Left lobe of liver (tissue), 2 donors: ENCODE results near the gene RCAN2. TPM values are rescaled to one million over a fixed set of nuclear protein-coding genes. Genes with fewer than 3 reads are reported as not detected.
A peak's percentile ranks its signal among the peaks of the same experiment; 100 is the strongest.

Experiments used
- ATAC-seq: fragments of 200-7000 bp; cut with Tn5 transposase; one replicate; pipeline ENCODE4 v1.9.1; 2020; ENCODE audit warnings: mild to moderate bottlenecking, moderate library complexity
- DNase-seq: peaks from one replicate; pipeline ENCODE4 v3.0.0-alpha.2; 2020; ENCODE audit warnings: low spot score
- total RNA-seq: library from RNA; stranded (reverse); gene quantifications from one replicate; pipeline ENCODE4 v1.2.1, GENCODE V29; 2021
- donor health status: DM: no; HTN: no; CAD: no; lungs with moderate emphysema.
- donor health status: DM: no; HTN: yes; CAD: no.

RCAN2 gene
- total RNA-seq: 1.2 TPM

DNA sequence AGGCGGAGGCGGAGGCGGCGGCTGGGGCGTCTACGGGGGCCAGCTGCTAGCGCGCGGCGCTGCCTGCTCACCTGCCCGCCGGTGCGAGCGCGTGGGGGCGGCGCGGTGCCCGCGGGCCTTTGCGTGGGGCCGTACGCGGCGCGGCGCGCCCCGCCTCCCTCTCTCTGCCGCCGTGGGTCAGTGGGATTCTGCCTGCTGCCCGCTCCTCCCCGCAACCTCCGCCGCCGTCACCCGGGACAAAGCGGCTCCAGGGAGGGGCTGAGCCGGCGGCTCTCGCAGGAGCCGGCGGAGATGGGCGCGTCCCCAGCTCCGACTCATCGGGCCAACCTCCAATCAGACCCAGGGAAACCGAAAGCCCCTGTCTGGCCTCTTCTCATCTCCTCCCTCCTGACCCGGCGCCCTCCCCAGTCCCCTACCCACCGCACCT, at the start of gene RCAN2:
TSS of gene RCAN2 (minus strand) at position 249 of the 427 bp plus-strand sequence.
- DNase-seq (peak; percentile 57), ATAC-seq (peak; percentile 82)

DNA sequence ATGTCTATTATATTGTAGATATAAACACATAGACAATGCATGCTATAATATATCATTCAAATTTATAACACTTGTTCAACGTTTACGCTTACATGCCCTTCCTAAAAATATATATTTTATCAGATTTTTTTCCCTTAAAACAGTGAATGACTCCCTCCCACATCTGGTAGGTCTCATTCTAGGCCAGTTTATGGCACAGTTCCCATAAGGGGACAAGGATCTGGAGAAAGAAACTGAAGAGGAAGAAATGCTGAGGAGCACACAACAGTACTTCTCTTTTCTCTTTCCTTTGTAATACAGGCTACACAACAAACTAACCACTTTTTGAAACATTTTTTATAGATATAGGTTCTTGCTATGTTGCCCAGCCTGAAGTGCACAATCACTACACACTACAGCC, 48.6 kb upstream of the RCAN2 start:
- no peak for ATAC-seq
- no peak for DNase-seq

DNA sequence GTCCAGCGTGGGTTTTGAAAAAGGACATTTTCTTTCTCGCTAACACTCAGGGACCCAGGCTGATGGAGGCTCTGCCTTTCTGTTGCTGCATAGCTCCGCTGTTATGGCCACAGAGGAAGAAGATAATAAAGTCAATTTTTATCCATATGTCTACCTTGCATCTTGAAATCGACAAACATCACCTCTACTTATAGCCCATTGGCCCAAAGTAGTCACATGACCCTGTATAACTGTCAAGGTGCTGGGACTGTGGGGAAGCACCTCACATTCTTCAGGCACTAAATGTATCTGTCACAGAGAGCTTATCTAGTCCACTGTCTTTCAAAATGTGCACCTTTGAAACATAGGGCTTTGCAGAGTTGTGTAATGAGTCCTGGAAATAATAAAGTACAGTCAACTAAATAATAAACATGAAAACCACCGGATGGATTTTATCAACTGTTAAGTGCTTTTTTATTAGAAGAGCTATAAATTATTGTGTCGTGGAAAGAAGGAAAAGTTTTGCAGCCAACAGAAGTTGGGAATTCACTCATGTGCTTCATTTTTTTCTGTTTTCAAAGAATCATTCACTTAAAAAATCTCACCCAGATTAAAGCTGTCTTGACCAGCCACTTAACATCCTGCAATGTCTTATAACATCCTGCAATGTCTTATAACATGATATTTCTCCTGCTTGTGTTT, 47.7 kb upstream of the RCAN2 start:
- no peak for ATAC-seq
- no peak for DNase-seq

DNA sequence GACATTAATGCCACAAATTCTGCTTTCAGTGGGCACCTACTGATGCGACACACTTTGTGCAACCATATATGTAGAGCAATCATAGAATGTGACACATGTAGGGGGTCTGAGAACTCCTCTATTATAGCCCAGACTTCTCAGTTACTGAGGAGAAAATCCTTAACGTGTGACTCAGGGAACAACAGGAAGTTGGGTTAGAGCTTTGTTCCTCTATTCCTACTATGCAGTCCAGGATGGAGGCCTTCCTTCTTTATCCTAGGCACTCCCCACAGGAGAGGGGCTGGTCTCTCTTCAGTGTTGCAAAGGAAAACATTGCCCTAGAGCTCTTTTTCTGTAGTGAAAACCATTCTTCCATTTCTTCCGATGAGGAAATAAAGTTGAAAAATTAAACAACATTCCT, 39.6 kb upstream of the RCAN2 start:
- DNase-seq (no peak), ATAC-seq (no peak)

DNA sequence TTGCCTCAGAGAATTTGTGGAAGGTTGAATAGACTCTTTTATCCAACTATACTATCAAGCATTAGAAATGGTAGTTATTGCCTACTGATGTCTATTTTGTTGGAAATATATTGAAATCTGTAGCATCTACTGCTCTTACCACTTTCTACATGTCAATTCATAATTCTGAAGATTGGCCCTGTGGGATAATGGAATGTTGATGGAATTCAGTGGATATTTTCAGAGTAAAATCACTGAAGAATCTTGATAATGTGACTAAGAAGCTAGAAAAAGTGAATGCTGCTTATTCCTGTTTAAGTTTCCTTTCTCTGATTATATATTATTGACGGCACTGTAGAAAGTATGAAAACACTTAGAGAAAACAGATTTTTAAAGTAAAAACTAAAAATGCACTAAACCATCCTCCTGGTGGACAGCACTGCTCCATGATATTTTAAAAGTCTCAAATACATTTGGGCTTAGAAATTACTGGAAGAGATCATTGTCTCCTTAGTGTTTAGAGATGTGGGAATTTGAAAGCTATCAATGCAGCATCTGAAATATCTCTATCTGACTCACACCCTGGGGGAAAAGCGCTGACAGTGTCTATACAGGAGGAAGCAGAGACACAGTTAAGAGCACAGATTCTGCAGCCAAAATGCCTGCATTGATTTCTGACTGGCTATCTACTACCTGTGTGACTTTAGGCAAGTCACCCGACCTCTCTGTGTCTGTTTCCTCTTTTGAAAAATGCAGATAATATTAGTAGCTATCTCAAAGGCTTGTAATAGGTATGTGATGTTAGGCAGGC, 37.9 kb upstream of the RCAN2 start:
- ATAC-seq: no peak

DNA sequence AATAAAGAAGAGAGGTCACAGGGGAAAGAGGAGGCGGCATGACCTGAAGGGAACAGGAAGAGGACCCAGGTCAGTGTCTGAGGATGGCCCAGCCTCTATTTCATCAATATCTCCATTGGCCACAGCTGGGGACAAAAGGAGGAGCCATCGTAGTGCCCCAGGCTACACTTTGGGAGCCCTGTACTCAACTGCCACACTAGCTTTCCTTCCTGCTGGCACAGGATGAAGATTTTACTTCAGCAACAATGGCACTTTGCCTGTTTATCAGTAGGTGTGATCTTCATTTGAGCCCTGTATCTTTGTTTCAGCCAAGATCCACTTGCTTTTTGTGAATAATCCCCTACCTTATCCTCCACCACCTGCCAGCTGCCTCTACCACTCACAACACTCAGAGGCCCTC, 35.4 kb upstream of the RCAN2 start:
- DNase-seq (no peak), ATAC-seq (no peak)

More for the DNA sequence above, 37.9 kb upstream of the RCAN2 start:
- DNase-seq: no peak

DNA sequence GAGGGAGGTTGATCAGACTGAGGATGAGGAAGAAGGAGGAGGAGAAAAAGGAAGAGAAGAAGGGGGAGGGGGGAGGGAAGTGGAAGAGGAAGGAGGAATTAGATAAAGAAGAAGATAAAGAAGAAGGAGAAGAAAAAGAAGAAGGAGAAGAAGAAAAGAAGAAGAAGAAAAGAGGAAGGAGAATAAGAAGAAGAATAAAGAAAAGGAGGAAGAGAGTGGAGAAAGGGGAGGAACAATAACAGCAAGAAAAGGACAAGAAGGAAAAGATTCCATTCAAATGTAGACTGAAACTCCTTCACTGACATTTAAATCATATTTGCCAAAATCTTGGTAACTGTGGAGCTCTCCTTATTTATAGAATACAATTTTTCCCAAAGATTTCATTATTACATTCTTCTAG, 34.3 kb upstream of the RCAN2 start:
- no peak for ATAC-seq

DNA sequence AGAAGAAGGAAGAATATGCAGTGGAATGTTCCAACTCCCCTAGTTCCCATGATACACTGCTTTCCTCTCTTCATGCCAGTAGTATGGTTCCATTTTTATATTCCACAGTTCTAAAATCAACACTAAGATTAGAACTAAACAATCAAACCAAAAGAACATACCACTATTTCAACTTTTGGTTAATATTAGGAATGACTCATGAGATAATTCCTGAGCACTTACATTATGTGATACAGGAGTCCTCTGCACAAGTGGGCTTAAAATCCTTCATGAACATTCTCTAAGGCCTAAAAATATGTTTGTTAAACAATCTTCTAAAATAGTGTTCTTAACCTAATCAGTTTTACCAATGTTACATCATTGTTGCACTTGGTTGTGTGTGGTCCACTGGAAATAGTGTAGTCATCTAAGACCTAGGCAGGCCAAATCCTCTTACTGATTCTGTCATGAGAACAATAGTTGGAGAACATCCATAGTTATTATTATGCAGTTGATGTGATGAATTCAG, 30.3 kb upstream of the RCAN2 start:
- ATAC-seq (no peak), DNase-seq (no peak)

More for the DNA sequence above, 34.3 kb upstream of the RCAN2 start:
- no peak for DNase-seq

DNA sequence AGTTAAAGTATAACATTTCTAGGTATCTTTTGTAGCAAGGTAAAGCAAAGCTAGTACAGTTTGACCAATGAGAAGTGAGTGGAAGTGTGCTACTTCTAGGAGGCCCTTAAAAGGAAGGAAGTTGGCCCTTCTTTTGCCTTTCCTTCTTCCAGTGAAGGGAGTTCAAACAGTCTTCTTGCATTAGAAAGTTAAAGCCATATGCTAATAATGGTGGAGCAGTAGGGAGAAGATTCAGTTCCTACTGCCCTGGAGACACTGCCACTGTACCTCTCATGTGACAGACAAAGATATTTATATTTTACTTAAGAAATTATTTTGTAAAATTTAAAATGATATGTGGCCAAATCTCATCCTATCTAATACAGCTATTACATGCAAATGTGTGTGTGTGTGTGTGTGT, 26.0 kb upstream of the RCAN2 start:
- DNase-seq (no peak), ATAC-seq (no peak)

DNA sequence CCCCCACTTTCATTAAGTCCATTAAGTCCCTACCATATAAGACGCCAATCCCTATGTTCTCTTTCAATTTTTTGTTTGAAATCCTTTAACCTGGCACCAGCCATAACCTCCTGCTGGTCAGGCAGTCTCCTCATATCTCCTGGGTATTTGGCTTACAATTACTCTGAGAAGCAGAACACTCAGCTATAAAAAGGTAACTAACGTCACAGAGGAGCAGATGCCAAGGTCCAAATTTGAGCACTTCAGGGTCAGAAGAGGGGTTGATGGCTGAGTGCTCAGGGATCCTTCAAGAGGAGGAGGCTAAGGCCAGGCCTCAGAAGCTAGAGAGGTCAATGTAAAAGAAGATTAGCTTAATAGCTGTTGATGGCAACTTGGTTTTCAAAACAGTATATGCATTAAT, 22.3 kb upstream of the RCAN2 start:
- DNase-seq: no peak
- no peak for ATAC-seq

DNA sequence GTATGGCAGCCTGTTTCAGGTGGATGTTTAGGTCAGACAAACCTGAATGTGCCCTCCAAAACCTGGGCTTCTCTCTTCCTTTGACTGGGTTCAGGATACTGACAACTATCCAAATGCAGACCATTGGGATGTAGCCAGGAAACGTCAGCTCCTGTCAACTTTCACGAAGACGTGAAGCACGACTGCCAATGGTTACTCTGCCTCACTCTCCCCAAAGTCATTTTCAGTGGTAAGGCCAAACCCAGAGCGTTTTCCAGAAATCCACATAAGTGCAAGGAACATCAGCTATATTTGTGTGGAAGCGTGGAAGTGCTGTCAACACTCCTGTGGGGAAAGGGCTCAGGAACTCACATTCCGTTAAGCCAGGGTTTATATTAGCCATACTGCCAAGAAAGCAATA, 20.1 kb upstream of the RCAN2 start:
- ATAC-seq (no peak), DNase-seq (no peak)

DNA sequence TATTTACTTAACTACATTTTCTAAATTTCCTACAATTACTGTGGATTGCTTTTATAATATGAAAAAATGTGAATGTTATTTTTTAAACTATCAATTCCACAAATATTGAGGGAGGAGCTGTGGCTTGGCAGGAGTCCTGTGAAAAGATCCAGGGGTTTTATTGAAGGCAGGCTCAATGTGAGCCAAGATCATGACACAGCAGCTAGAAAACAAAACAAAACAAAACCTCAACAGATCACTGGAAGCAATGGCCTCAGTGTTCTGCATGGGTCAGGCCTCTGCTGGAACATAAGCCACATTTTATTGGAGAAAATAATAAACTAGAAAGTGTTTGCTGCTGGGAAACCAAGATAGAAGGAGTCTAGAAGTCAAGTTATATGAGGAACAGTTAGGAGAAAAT, 19.4 kb upstream of the RCAN2 start:
- DNase-seq: no peak
- peak; percentile 63 for ATAC-seq

DNA sequence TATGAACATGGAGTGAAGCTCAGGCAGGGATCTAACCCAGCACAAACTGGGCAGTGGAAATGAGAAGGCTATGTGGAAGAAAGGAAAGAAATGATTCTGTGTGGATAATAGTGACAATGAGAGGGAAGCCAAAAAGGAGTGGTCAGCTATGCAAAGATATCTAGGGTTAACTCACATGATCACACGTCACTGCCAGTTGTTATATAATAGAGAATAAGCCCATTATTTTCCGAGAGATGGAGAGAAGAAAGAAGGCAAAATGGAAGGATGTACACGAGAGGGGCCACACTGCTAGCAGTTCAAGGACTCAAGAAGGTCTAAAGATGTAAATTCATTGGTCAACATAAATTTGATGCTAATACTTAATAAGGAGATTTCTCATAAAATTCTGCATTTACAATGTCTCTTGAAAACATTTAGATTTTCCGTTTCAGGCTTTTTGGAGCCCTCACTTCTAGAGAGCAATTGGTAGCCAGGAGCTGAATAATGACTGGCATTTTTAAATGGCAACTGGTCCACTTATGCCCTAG, 18.8 kb upstream of the RCAN2 start:
- ATAC-seq: no peak
- DNase-seq: no peak

DNA sequence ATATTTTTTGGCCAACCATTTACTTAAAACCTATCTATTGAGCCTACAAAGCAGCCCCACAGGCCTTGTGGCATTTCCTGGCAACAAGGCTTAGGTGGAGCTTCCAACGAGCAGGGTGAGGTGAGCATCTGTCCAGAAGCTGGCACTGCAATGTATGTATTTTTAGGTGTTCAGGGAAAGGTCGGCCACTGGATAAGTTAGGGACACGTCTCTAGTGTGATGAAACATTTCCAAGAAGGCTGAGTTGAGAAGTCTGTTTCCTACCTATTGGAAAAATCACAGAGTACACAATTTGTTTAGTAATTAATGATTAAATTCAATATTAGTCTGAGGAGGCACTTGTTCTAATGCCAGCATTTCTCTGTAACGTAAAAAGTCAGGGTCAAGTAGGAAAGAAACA, 17.8 kb upstream of the RCAN2 start:
- peak; percentile 26 for ATAC-seq
- no peak for DNase-seq

DNA sequence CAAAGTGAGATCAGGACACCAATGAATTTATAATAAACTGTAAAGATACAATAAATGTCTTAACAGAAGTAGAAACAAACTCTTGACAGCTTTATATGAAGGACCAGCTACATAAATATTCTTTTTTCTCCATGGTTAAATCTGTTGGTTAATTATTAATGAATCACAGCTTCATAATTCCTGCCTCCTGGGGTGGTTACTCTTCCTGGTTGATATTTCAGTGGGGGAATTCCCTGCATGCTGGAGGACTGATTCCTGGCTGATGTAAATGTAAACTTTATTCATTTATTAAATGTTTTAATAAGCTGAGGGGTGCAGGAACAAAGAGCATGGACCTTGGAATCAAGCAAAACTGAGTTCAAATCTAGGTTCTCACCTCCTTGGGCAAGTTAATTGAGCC, 16.2 kb upstream of the RCAN2 start:
- peak; percentile 45 for ATAC-seq
- no peak for DNase-seq

DNA sequence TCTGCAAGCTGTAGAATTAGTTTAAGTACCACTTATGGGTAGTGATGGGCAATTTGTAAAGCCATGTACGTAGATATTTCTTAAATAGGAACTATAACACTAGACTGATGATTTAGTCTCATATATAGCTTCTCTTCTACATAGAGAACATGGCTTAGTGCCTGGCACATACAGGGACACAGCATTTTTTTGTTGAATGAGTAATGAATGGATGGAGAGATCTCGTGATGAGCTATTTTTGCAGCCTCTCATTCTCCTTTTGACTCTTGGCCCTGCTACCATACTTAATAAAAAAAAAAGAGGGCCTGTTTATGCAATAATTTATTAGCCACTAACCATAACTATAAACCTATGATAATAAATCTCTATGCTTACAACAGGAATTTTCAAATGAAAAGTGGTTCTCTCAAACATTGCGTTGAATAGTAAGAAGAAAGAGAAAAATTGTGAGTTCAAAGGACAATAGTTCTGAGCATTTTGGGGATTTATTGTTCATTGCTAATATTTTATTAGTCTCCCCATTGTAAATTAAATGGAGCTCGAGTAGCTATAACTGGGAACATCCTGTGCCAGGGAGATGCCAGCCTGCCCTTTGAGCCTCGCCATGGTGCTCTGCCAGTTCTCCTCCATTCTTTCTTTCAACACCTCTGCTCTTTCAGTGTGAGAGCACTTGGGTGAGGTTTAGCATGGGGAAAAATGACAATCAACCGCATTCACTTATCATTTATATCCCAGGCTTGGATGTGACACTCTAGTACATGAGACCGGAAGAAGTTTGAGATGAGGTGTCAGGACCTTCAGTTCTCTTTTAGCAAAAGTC, 14.7 kb upstream of the RCAN2 start:
- DNase-seq (no peak), ATAC-seq (no peak)

DNA sequence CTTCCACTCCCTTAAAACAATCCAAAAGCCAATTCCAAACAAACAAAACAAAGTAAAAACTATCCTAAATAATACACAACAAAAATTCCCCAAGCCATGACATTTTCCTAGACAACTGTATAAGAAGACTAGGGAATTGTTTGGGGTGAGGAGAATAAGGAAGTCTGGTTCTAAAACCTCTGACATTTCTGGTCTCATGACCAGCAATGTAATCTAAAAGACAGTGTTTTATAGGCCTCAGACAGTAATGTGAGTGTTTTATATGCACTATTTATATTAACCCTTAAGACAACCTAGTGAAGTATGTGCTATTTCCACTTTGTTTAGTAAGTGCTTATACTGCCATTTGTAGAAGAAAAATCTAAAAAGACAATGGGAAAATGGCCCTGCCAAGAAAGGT, 13.0 kb upstream of the RCAN2 start:
- ATAC-seq (no peak), DNase-seq (no peak)

DNA sequence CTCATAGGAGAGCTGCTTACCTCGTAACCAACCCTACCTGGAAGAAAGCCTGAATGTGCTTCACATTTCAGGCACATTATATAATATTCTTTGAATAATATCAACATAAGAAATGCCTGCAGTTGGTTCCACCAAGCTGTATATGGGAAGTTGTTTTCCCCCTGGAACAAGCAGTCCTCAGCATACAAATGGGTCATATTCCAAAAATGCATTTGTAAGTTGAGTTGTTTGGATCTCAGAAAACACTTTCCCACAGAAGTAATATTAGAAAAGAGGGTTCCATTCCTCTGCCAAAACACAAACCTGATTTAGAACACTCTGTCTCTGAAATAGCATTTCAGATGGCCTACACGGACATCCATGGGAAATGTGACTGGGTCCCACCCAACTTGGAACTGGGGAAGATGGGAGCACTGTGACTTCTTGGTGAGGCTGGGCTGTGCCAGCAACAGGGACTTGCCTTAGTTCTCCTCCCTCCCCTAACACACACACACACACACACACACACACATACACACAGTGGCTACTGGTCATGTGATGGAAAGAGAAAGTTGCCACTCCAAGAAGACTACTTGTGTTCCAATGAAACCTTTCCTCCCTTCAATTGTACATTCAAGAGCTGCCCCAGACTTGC, 11.4 kb upstream of the RCAN2 start:
- DNase-seq: no peak
- no peak for ATAC-seq

DNA sequence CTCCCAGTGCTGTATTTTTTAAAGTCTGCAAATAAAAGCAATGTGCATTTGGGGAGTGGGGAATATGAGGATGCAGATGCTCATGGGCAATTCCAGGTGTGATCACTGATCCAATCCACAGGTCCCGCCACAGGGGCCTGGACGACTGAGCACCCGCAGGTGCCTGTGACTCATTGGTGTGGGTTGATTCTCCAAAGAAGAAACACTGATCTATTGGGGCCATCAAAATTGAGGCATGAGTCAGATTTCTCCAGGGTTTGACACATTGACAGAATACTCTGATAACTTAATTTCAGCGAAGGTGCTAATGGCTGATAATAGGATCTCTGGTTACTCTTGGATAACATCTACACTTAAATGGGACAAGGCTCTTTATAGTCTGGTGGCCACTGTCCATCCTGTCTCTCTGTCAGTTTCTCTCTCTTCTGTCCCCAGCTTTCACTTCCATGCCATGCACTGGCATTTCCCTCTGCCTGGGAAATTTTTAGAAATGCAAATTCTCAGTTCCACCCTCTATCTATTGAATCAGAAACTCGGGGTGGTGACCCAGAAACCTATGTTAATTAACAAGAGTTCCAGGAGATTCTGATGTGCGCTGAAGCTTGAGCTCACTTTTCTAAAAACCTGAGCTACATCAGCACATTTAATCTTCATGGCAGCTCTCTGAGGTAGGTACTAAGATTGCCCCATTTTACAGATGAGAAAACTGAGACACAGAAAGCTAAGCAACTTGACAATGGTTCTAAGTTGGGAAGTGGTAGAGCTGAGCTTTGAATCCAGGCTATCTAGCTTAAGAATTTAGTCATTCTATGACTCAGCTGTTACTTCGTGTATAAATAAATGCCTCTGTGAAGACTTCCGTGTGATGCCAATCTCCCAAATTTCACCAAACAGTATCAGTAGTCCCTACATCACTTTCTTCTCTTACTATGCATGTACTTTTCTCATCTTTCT, 10.2 kb upstream of the RCAN2 start:
- ATAC-seq (no peak), DNase-seq (no peak)

DNA sequence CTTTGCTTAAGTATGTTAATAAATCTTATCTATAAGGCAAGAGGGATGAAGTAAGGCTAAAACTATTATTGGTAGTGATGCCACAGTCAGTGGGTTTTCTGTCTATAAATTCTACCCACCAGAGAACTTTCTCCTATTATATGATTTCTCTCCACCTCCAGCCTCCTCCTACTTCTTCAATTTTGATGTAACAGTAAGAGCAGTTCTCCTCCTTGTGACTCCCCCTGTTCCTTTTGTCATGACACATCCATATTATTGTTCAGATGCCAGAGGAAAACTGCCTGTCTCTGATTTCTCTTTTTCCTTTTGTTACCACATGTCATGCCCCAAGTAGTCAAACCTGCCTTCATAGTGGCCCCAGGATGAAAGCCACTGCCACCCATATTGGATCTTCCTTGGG, 9.1 kb upstream of the RCAN2 start:
- DNase-seq: no peak
- ATAC-seq: no peak
